Stimulated activated CD8-positive, alpha-beta memory T cell treated with anti-CD3 and anti-CD28 coated beads, Interleukin-7, amount 100 ng/mL, for 4 hours (primary cell): Measurements from ENCODE around the gene MPP3.

Source experiments
- DNase-seq, 2 donors: peaks; one replicate each; pipeline ENCODE4 v3.0.0-alpha.2; 2020; ENCODE audit warnings: low read depth in 2 of 2

MPP3 gene

GRCh38 chr17:43772877-43773648 is 59.9 kb downstream of the MPP3 start:
- DNase-seq, result no peak

GRCh38 chr17:43771463-43771862 is 61.5 kb downstream of the MPP3 start:
- DNase-seq, result no peak

GRCh38 chr17:43770957-43771356 is 62.0 kb downstream of the MPP3 start:
- no peak for DNase-seq

GRCh38 chr17:43769859-43770258 is 63.1 kb downstream of the MPP3 start:
- DNase-seq, result no peak

- no peak for DNase-seq
Measured at GRCh38 chr17:43769426-43769825, 63.5 kb downstream of the MPP3 start.

GRCh38 chr17:43768943-43769342 is 64.0 kb downstream of the MPP3 start:
- DNase-seq, result no peak

GRCh38 chr17:43768382-43768781 is 64.6 kb downstream of the MPP3 start:
- no peak for DNase-seq

- no peak for DNase-seq
Measured at GRCh38 chr17:43767713-43768059, 65.3 kb downstream of the MPP3 start.

- no peak for DNase-seq
Measured at GRCh38 chr17:43767053-43767712, 65.8 kb downstream of the MPP3 start.

- DNase-seq, result peak in 1 of 2 donors; percentile 20
Measured at GRCh38 chr17:43766413-43767052, 66.4 kb downstream of the MPP3 start.

- peak; percentile 73 to 78 for DNase-seq
Measured at GRCh38 chr17:43760254-43760852, 72.6 kb downstream of the MPP3 start.

- no peak for DNase-seq
Measured at GRCh38 chr17:43759836-43760235, 73.1 kb downstream of the MPP3 start.

- no peak for DNase-seq
Measured at GRCh38 chr17:43758497-43759174, 74.3 kb downstream of the MPP3 start, which contains the start of gene SOST. Gene SOST, minus strand, starts transcription at chr17:43758791. Its CDS starts 50 bp downstream, at chr17:43758741.

- DNase-seq, result no peak
Measured at GRCh38 chr17:43758086-43758485, 74.9 kb downstream of the MPP3 start.

- DNase-seq, result no peak
Measured at GRCh38 chr17:43757171-43757660, 75.7 kb downstream of the MPP3 start.

GRCh38 chr17:43756201-43756600 is 76.7 kb downstream of the MPP3 start:
- no peak for DNase-seq

GRCh38 chr17:43755389-43755875 is 77.5 kb downstream of the MPP3 start:
- no peak for DNase-seq

- DNase-seq, result no peak
Measured at GRCh38 chr17:43754947-43755346, 78.0 kb downstream of the MPP3 start.

- DNase-seq, result no peak
Measured at GRCh38 chr17:43753493-43754129, 79.3 kb downstream of the MPP3 start.
